ENCODE measurements around the gene ZNF598.

The ZNF598 gene

DNA sequence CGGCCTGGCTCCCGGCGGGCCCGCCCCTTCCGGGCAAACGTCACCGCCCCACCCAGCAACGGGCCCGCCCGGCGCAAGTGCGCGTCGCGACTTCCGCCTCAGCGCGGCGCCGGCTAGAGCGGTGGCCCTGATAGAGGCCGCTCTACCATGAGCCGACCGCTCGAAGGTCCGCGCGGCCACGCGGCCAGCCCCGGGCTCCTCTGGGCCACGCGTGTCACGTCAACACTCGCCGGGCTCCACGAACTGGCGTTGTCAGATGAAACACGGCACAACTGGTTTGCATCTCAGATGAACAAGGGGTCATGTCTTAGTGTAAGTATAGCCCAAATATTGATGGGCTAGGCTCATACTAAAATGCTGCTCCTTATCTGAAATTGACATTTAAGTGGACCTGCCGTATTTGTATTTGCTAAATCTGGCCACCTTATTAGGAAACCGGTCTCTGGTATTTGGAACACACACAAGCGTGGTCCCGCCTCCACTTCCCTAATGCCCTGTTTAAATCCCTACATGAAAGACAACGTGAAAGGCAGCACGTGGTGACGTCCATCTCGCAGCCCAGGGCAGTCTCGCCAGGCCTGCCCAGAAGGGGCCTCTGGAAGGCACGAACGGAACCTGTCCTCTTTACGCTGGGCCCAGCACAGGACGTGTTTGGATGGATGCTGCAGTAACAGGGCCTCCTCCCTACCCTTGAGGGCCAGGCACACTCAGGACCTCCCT is at the start of gene ZNF598:
ZNF598 (minus strand) TSS at position 31 of the 720 bp plus-strand sequence.
- peak; percentile 90 for DNase-seq

DNA sequence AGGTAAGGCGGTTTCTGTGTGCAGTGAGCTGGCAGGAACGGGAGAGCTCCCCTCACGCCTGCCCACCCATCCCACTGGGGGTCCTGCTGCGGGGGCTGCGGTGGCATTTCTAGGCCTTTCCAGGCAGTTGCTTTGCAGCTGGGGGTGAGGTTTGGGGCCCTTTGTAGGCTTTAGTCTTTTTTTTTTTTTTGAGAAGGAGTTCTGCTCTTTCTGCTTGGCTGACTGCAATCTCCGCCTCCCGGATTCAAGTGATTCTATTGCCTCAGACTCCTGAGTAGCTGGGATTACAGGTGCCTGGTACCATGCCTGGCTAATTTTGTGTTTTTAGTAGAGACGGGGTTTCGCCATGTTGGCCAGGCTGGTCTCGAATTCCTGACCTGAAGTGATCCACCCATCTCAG is 49.3 kb upstream of the ZNF598 start:
- no peak for DNase-seq

DNA sequence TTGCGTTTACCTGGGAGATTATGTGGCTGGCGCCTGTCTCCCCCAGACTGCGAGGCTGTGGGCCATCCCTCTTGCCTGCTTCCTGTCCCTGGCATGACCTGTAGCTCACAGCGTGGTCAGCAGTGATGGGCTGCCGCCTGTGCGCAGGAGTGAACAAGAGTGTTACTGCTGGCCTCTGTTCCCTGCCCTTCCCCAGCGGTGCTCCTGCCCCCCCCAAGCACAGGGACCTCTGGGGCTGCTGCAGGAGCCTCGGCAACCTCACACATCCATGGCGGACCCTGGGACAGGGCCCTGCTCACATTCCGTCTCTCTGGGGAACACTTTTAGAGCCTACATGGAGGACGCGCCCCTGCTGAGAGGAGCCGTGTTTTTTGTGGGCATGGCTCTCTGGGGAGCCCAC is 48.8 kb upstream of the ZNF598 start:
- no peak for DNase-seq

DNA sequence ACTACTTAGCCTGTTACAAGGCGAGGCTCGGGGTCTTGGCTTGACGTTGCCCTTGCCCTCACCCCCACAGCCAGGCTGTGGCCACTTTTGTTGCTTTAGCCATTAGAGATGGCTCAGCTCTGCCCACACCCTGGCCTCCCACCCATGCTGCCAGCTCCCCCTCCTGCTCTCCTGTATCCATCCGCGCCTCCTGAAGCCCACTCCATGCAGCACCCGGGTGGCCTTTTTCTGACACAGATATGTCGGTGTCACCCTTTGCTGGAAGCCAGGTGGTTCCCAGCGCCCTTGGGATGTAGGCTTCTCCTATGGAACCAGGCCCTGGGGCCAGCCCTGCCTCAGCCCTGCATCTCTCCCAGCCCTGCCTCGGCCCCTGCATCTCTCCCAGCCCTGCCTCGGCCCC is 47.8 kb upstream of the ZNF598 start:
- no peak for DNase-seq

DNA sequence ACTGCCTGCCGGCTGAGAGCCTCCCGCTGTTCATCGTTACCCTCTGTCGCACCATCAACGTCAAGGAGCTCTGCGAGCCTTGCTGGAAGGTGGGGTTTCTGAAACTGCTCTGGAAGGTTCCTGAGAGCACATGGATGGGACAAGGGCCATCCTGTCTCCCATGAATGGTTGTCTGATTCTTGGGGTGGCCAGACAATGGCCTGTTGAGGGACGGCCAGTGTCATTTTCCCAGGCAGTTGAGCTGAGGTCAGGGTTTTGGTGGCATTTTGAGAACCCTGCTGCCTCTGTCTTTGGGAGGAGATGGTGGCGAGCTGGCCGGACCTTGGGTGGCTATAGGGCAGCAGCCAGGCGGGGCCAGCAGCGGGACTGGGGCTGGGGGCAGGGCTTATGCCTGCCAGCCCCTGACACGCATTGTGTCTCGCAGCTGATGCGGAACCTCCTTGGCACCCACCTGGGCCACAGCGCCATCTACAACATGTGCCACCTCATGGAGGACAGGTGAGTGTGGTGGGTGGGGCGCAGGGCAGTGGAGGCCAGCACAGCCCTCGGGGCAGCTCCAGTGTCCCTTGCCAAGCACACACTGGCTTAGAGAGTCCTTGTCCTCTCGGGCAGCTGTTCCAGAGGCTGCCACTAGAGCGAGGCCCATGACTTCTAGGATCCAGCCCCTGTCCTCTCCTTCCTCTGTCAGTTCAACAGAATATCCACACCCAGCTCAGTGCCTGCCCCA is 47.2 kb upstream of the ZNF598 start:
- peak; percentile 38 for DNase-seq

DNA sequence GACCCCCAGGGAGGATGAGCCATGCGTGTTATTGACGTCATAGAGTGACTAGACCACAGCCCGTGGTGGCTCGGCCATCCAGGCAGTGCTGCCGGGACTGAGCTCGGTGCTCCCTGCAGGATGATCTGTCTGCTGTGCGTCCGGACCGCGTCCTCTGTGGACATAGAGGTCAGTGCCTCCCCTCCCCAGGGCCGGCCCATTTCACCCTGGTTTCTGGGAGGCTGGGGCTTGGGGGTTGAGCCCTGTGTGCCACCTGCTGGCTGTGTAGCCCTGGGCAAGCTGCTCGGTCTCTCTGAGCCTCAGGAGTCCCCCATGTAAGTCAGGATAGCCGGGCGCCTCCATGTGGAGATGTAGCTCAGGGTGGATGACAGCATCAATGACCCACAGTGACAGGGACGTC is 46.5 kb upstream of the ZNF598 start:
- peak; percentile 2 for DNase-seq

DNA sequence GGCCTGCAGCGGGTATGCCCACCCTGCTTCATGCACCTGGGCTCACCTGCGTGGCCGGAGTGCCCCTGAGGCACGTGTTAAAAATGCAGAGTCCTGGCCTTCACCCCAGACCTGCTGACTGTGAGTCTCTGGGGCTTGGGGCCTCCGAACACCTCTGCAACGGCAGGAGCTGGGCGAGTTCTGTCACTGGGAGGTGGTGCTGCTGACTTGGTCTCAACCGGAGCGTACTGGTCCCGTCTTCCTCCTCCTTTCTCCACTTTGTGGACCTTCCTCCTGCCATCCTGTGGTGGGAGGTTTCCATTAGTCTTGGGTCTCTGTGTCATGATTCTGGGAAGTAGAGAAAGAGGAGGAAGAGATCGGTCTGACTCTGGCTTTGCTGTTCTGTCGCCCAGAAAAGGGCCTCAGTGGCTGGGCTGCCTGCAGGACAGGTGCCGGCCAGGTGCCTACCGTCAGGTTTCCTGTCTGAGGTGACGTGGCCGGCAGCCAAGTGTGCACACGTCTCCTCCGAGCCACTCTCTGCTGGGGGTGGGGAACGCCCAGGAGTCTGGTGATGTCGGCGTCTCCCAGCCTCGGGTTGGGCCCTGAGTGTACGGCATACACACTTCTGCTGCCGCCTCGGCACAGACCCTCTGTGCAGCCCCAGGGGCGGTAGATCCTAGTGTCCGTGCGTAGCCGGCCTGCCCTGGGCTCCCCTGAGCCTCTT is 45.1 kb upstream of the ZNF598 start:
- no peak for DNase-seq

DNA sequence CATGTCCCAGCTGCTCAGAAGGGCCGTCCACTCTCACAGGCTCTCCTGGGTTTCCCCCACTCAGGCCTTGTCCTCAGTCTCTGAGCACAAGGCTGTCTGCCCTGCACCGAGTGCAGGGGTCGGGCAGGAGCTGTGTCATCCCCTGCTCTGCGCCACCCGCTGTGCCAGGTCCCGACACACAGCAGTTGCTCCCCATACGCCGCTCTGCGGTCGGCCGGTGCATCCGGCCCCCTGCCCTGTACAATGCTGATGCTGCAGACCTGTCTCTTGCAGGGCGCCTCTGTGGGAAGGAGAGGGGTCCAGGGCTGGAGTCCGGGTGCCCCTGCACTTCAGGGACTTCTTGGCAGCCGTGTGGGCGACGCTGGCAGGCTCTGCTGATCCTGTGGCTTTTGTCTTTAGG is 44.3 kb upstream of the ZNF598 start:
- no peak for DNase-seq

DNA sequence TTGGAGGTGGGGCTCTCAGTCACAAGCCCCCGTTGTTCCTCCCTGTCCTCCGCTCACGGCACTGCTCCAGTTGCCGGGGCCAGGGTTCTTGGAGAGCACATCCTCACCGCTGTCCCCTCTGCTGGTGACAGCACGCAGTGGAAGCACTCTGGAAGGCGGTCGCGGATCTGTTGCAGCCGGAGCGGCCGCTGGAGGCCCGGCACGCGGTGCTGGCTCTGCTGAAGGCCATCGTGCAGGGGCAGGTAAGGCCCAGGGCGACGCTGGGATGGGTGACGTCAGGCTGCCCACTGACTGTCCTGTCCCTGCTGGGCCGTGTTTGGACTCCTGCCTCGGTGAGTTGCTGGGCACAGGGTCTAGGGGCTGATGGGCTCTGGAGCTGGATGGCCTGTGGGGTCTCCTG is 43.6 kb upstream of the ZNF598 start:
- DNase-seq, result no peak

DNA sequence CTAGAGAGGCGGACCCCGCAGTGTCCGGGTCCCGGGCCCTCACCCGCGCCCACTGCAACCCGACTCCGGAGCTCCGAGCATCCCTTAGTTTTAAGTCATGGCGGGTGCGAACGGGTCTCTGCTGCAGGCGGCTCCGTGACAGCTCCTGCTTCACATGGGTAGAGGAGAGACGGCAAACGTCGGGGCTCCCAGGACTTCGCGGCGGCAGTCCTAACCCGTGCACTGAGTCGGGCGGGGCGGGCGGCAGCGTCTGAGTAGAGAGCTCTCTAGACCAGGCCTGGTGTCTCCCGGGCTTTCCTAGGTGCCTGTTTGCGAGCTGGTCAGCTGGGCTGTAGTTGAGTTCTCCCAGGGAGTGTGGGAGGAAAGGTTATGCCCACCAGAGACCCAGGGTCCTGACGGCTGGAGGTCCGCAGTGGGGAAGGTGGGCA is 38.5 kb upstream of the ZNF598 start:
- DNase-seq, result no peak

DNA sequence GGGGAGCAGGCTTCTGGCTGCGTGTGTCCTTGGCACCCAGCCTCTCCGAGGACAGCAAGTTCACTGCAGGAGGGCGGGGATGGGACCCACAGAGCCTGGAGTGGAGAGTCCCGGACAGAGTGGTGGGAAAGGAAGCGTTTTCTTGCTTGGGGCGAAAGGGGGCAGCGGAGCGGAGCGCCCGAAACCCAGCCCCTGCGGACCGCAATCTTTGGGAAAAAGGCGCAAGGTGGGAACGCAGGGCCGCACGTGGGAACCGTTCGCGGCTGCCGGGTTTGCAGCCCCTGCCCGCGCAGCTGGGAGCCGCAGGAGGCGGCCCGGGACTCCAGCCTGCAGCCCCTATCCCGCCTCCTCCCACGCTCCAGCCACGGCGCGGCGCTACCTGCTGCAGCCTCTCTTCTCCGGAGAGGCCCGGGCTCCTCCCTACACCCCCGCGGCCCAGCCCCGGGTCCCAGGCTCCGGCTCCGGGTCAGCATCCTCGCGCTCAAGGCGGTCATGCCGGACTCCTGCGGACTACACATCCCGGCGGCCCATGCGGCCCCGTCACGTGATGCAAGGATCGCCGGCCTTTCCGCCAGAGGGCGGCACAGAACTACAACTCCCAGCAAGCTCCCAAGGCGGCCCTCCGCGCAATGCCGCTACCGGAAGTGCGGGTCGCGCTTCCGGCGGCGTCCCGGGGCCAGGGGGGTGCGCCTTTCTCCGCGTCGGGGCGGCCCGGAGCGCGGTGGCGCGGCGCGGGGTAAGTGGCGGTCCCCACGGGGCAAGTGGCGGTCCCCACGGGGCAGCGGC is 37.9 kb upstream of the ZNF598 start, which contains the start of the genes NTHL1 and TSC2:
NTHL1 (minus strand) TSS at position 505 of the 786 bp plus-strand sequence; CDS start at position 494, 11 bp downstream.
TSC2 (plus strand) TSS at position 656 of the 786 bp plus-strand sequence. CDS start 631 bp downstream, outside the sequence.
- DNase-seq, result peak; percentile 98

DNA sequence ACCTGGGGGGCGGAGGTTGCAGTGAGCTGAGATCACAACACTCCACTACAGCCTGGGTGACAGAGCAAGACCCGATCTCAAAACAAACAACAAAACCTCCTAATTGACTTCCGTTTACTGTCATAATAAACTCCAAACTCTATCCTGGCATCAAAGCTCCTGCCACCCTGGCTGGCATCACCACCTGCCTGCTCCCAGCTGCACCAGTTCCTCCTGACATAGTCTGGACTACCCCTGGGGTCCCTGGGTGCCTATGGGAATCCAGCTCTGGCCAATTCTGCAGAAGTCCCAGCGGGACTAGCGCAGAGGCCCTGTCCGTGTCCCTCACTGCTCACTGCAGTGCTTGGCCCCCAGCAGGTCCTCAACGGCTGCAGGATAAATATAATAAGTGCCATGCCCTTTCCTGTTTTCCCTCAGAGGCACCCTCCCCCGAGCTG is 37.3 kb upstream of the ZNF598 start:
- DNase-seq, result no peak

DNA sequence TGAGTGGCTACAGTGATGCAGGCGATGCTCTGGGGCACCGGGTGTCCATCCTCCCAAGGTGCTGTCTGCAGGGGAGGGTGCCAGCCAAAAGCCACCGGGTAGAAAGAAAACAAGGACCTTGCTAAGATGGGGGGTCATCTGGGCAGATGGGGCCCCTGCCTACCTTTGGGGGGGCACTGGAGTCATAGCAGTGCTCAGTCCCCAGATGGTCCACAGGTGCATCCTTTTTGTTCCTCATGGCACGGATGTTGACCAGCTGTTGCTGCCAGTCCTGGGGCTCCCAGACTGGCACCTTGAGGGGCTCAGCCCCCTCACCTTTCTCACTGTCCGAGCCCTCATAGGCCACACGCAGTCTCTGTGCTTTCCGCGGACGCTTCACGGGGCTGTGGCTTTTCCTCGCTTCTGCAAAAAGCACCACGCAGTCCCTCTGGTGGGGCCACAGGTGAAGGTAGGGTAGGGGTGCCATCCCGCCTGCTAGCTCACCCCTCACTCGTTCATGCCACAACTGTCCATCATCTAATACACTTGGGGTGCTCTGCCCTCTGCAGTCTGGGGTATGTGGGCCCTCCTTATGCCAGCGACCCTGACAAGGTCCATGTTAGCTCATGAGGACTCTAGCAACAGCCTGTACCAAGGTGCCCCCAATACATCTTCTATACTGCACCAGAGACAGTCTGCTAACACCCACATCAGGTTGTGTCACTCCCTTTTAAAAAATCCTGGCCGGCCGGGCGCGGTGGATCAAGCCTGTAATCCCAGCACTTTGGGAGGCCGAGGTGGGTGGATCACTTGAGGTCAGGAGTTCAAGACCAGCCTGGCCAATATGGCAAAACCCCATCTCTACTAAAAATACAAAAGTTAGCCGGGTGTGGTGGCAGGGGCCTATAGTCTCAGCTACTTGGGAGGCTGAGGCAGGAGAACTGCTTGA is 36.6 kb upstream of the ZNF598 start:
- DNase-seq, result no peak

DNA sequence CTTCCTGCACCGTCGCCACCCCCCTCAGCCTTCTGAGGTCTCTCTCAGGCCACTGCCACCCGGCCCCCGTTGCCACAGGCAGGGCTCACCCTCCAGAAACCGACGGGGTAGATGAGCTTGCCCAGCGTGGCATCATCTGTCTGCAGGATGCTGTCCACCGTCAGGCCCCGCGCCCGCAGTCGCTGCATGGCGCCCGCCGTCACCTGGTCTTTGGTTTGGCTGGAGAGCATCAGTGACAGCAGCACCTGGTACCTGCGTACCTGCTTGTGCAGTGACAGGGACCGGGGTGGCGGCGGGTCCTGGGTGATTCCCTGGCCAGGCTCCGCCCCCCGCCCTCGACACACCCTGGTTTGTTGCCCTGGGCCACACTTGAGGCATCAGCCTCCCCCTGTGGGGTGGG is 34.9 kb upstream of the ZNF598 start:
- DNase-seq, result no peak

DNA sequence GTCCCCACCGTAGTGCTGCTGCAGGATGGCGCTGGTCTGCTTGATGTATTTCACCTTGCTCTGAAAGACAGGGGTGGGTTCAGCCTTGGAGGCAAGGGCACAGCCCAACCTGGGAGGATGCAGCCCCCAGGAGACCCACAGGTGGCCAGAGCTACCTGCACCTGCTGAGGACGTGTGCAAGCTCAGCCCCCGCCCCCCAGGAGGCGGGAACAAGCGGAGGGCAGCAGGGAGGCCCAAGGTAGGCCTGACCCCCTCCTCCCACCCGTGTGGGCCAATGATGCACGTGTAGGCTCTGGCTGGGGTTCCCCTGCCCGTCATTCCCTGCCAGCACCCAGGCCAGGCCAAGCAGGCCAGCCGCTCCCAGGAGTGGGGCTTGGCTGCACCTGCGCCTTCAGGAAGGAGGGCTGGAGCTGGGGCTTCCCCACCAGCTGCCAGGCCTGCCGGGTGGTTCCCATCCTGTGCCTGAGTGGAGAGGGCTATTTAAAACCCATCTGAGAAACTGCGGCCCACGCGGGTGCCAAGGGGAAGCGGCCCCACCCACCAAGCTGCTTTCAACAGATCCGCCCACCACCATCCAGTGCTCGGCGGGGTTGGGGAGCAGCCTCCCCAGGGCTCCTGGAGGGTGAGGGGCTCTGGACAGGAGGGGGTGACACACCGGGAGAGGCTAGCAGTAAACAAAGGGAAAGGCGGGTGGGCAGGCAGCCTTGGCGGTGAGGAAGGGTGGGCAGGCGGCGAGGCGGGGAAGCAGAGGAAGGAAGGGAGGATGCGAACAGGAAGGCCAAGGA is 34.2 kb upstream of the ZNF598 start:
- DNase-seq, result no peak

DNA sequence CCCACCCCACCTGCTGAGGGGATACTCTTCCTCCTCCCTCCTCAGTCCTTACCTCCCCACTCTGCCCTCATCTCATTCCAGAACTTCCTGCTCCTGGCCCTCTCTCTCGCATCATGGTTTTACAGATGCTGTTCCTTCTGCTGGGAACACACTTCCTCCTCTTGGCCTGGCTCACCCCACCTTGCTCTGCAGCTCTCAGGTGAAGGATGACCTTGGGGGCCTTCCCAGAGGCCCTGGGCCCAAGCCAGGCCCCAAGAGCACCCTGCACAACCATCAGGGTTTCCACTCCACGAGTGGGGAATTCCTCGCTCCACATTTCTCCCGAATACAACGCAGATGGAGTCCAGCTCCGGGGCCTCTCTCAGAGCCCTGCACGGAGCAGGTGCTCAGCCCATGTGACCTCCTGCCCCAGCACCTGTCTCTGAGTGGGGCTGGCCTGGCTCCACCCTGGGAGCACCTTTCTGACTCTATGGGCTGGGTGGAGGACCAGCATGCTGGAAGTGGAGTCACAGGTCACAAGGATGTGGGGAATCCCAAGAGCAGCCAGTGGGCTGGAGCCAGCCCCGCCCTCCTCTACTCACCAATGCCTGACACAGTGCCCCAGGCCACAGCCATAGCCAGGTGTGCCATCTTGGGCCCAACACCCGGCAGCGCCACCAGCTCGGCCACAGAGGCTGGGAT is 33.5 kb upstream of the ZNF598 start:
- DNase-seq, result no peak

DNA sequence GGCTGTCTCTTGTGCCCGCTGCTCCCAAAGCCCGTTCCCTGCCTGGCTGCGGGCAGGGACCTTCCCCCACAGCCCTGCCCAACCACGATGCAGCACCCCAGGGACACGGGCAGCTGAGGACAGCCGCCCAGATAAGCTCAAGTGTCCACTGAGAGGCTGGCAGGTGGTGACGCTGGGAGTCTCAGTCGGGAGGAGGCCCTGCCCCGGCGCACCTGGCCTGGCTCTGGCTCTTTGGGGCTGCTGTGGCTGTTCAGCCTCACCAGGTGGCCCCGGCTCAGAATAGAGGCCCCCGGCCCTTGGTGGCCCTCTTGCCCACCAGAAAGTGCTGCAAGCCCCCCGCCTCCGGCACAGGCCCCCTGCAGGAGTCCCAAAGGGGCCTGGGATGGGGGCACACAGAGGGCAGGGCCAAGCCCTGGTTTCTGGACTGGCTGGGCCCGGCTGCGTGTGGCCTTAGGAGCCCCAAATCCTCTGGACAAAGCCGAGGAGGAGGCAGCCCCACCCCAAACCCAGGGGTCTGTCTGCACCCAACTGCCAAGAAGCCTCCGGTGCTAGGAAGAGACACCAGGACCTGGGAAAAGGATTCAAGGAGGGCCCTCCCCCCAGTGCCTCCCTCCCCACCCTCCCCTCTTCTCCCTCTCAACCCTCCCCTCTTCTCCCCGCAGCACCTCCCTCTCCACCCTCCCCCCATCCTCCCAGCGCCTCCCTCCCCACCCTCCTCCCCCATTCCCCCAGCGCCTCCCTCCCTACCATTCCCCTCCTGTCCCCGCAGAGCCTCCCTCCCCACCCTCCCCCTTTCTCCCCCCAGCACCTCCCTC is 32.8 kb upstream of the ZNF598 start:
- DNase-seq, result no peak

DNA sequence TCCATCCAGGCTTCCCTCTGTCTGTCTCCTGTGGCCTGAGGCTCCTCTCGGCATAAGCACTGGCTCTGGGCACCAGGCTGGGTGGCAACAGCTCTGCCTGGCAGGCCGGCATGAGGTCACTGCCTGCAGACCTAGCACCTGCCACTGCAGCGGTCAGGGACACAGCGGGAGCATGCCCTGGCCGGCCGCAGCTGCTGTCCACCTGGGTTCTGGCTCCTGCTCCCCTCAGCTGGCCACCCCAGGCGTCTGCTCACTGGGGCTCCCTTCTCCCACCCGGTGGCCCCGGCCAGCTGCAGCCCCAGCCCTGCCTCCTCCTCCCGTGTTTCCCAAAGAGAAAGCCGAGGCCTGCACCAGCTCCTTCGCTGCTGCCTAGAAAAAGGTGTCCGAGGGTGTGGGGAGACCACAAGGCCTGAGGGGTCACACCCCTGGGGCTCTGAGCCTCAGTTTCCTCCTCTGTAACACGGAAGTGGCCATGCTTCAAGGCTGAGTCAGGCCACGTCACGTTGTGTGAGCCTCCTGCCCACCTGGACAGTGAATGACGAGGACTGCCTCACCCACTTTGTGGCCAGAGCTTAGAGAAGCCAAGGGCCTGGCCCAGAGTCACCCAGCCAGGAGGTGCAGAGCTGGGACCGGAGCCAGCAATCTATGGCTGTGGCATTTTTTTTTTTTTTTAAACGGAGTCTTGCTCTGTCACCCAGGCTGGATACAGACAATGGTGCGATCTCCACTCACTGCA is 31.3 kb upstream of the ZNF598 start:
- no peak for DNase-seq

All from midbrain (tissue), 1 donor.